HCT116 (cell line): ENCODE data around the gene NUB1. TPM values are rescaled to one million over a fixed set of nuclear protein-coding genes. Genes with fewer than 3 reads are reported as not detected.

Source experiments
- ATAC-seq: fragments of 200-7000 bp; cut with Tn5 transposase; 2 replicates; pipeline ENCODE4 v1.9.1; 2020; ENCODE audit warnings: mild to moderate bottlenecking, moderate library complexity
- BruUV-seq: library from RNA; stranded (reverse); fragments of 400-500 nt; replicated peaks from 2 replicates; lab custom pipeline; 2021; lab: Mats Ljungman, UMichigan
- CTCF ChIA-PET: fragments of 300-600 bp; sonication (Branson Sonifier 250); formaldehyde crosslinking; loops from one replicate; lab custom pipeline; 2021; ENCODE audit warnings: antibody characterized with exemption; lab: Charles Lee
- POLR2A ChIA-PET: fragments of 300-600, 350-600 bp; sonication (Branson Sonifier 250); formaldehyde crosslinking; loops from one replicate; lab custom pipeline; 2021; ENCODE audit warnings: antibody characterized with exemption; lab: Charles Lee
- RAD21 ChIA-PET, 2 experiments: fragments of 300-600 bp; sonication (Branson Sonifier 250); formaldehyde crosslinking; loops; one replicate each; lab custom pipeline; 2023; ENCODE audit warnings: low total read pairs in 2 of 2; ENCODE audit not compliant: uncharacterized antibody in 2 of 2, unreplicated experiment in 2 of 2, low non-redundant PET in 1 of 2; lab: Charles Lee
- DNase-seq: peaks from one replicate; pipeline ENCODE4 v3.0.0-alpha.2; 2010; ENCODE audit warnings: low read depth, low spot score
- H2AFZ ChIP-seq: fragments of 200-600 bp; shearing (Covaris generic), sonication (generic); 2 replicates; pipeline ENCODE4 v1.6.1; 2017; ENCODE audit warnings: low read depth, mixed run types, mixed read lengths, antibody characterized with exemption, low read length; ENCODE audit not compliant: poor library complexity, severe bottlenecking
- H3K27ac ChIP-seq: 2 replicates; pipeline ENCODE4 v1.5.1; 2012; ENCODE audit warnings: low read depth, low read length
- H3K27me3 ChIP-seq: fragments of 200-600 bp; sonication (generic); 2 replicates; pipeline ENCODE4 v1.6.1; 2016; ENCODE audit warnings: mixed run types, low read length, mixed read lengths; ENCODE audit not compliant: insufficient read depth
- H3K36me3 ChIP-seq, 2 experiments: fragments of 200-500 bp in 1 of 2; fragments of 200-600 bp in 1 of 2; sonication (Bioruptor generic) in 1 of 2; sonication (generic) in 1 of 2; 2 replicates each; pipeline versions ENCODE4 v1.5.1 to v1.6.1; 2014 to 2016; ENCODE audit warnings: low read length in 2 of 2, inconsistent platforms in 1 of 2, mixed read lengths in 1 of 2, mixed run types in 1 of 2; ENCODE audit not compliant: insufficient read depth in 2 of 2, control insufficient read depth in 1 of 2
- H3K4me1 ChIP-seq, 2 experiments: fragments of 200-600 bp in 1 of 2; sonication (generic) in 1 of 2; 2 replicates each; pipeline versions ENCODE4 v1.5.1 to v1.6.1; 2012 to 2017; ENCODE audit warnings: low read length in 2 of 2, inconsistent platforms in 1 of 2, mild to moderate bottlenecking in 1 of 2, mixed read lengths in 1 of 2, mixed run types in 1 of 2, moderate library complexity in 1 of 2; ENCODE audit not compliant: insufficient read depth in 2 of 2, control insufficient read depth in 1 of 2
- H3K4me2 ChIP-seq: fragments of 200-600 bp; sonication (generic); 2 replicates; pipeline ENCODE4 v1.6.1; 2017; ENCODE audit warnings: mixed run types, low read length, mixed read lengths
- H3K4me3 ChIP-seq, 2 experiments: fragments of 200-600 bp in 1 of 2; sonication (generic) in 1 of 2; replicated peaks in 1 of 2; 2 replicates each; pipeline ENCODE4 v1.5.1; 2011 to 2016; ENCODE audit warnings: low read length in 2 of 2, control low read depth in 1 of 2, low read depth in 1 of 2, mild to moderate bottlenecking in 1 of 2, mixed read lengths in 1 of 2, mixed run types in 1 of 2
- H3K79me2 ChIP-seq: fragments of 200-600 bp; sonication (generic); 2 replicates; pipeline ENCODE4 v1.6.1; 2017; ENCODE audit warnings: mild to moderate bottlenecking, mixed run types, low read length, moderate library complexity, mixed read lengths; ENCODE audit not compliant: insufficient read depth
- H3K9ac ChIP-seq: fragments of 200-600 bp; sonication (generic); 2 replicates; pipeline ENCODE4 v1.6.1; 2016; ENCODE audit warnings: low read length, mixed read lengths
- H3K9me2 ChIP-seq: fragments of 200-600 bp; sonication (generic), shearing (Covaris generic); 2 replicates; pipeline ENCODE4 v1.6.1; 2017; ENCODE audit warnings: mixed run types, mild to moderate bottlenecking, moderate library complexity; ENCODE audit not compliant: insufficient read depth
- H3K9me3 ChIP-seq, 2 experiments: fragments of 200-500 bp in 1 of 2; fragments of 200-600 bp in 1 of 2; sonication (Bioruptor generic) in 1 of 2; sonication (generic) in 1 of 2; 2 replicates each; pipeline ENCODE4 v1.6.1; 2014 to 2017; ENCODE audit warnings: low read length in 2 of 2, mixed read lengths in 2 of 2, inconsistent platforms in 1 of 2, low read depth in 1 of 2, mild to moderate bottlenecking in 1 of 2, mixed run types in 1 of 2, moderate library complexity in 1 of 2; ENCODE audit not compliant: control insufficient read depth in 1 of 2, insufficient read depth in 1 of 2
- H4K20me1 ChIP-seq: fragments of 200-600 bp; sonication (generic), shearing (Covaris generic); 2 replicates; pipeline ENCODE4 v1.6.1; 2017; ENCODE audit warnings: mixed run types, mild to moderate bottlenecking, moderate library complexity; ENCODE audit not compliant: insufficient read depth
- ATF3 ChIP-seq: IDR thresholded peaks from 2 replicates; pipeline ENCODE4 v1.6.1; 2012
- CBX3 ChIP-seq: IDR thresholded peaks from 2 replicates; pipeline ENCODE4 v1.6.1; 2012; ENCODE audit warnings: low read depth
- ELF1 ChIP-seq: IDR thresholded peaks from 2 replicates; pipeline ENCODE4 v1.6.1; 2012; ENCODE audit warnings: low read depth, borderline replicate concordance
- EZH2 ChIP-seq: fragments of 200-600 bp; sonication (generic); IDR thresholded peaks from 2 replicates; pipeline ENCODE4 v1.6.1; 2017; ENCODE audit warnings: antibody characterized with exemption, mixed run types
- EZH2phosphoT487 ChIP-seq: fragments of 200-600 bp; IDR thresholded peaks from 2 replicates; pipeline ENCODE4 v1.6.1; 2018; ENCODE audit warnings: antibody characterized with exemption, borderline replicate concordance
- FOSL1 ChIP-seq: IDR thresholded peaks from 2 replicates; pipeline ENCODE4 v1.6.1; 2012; ENCODE audit warnings: low read depth
- JUND ChIP-seq: IDR thresholded peaks from 2 replicates; pipeline ENCODE4 v1.6.1; 2012
- POLR2A ChIP-seq: IDR thresholded peaks from 2 replicates; pipeline ENCODE4 v1.7.0; 2011; ENCODE audit warnings: borderline replicate concordance; ENCODE audit not compliant: insufficient read depth, insufficient read length; ENCODE audit errors: extremely low read depth
- POLR2AphosphoS5 ChIP-seq: IDR thresholded peaks from 2 replicates; pipeline ENCODE4 v1.6.1; 2011; ENCODE audit warnings: mild to moderate bottlenecking, low read depth, low read length, moderate library complexity
- RAD21 ChIP-seq: IDR thresholded peaks from 2 replicates; pipeline ENCODE4 v1.6.1; 2012; ENCODE audit warnings: low read depth, mild to moderate bottlenecking
- SP1 ChIP-seq: IDR thresholded peaks from 2 replicates; pipeline ENCODE4 v1.6.1; 2012; ENCODE audit warnings: low read depth
- SRF ChIP-seq: IDR thresholded peaks from 2 replicates; pipeline ENCODE4 v1.6.1; 2012; ENCODE audit warnings: low read depth
- YY1 ChIP-seq: IDR thresholded peaks from 2 replicates; pipeline ENCODE4 v1.6.1; 2011; ENCODE audit warnings: low read length, low read depth, moderate library complexity, mild to moderate bottlenecking; ENCODE audit not compliant: insufficient replicate concordance; ENCODE audit errors: extremely low read depth
- ZFX ChIP-seq: fragments of 450-650 bp; IDR thresholded peaks from 2 replicates; pipeline ENCODE4 v1.6.1; 2017
- ZNF274 ChIP-seq: fragments of 200-500 bp; sonication (Bioruptor generic); IDR thresholded peaks from 2 replicates; pipeline ENCODE4 v1.6.1; 2014; ENCODE audit warnings: mild to moderate bottlenecking, low read depth, low read length, inconsistent platforms
- intact Hi-C: fragments of 100-400 bp; cut with micrococcal nuclease; formaldehyde crosslinking; loops from 2 replicates; pipeline ENCODE4 v1.10.0; 2022
- total RNA-seq: library from RNA; stranded (reverse); gene quantifications from one replicate; pipeline ENCODE4 v1.2.1, GENCODE V29; 2021; ENCODE audit not compliant: unreplicated experiment
- TF ChIP-seq, protein P1 (sequence below): IDR thresholded peaks from 2 replicates; pipeline ENCODE4 v1.6.1; 2011; ENCODE audit warnings: mild to moderate bottlenecking, low read length, moderate library complexity; ENCODE audit not compliant: insufficient replicate concordance; ENCODE audit errors: extremely low read depth

The NUB1 gene
- total RNA-seq, 1 experiment from 2014 or later: 44.0 TPM

- Histone ChIP-seq H3K79me2 (no peaks in the 10 kb centered on the region), H2AFZ (no peak overlapping the region), H3K27me3 (no peaks in the 10 kb centered on the region), H3K4me2 (no peak overlapping the region), H3K9me2 (no peaks in the 10 kb centered on the region), H3K9ac (no peak overlapping the region), H3K27ac (no peak overlapping the region), H3K9me3 (peaks cover 0 to 14% of the 10 kb centered on the region in 2 experiments; a peak in 1 of 4 replicates), H3K4me1 (no peaks in the 10 kb centered on the region), H3K4me3 (no peak overlapping the region), H3K36me3 (no peaks in the 10 kb centered on the region), H4K20me1 (no peaks in the 10 kb centered on the region)
- CTCF ChIA-PET: interaction anchor here (0.8 kb wide), 1 partner anchor 139 kb away, joined by 3 read pairs; no protein-coding TSS in a partner anchor
- POLR2A ChIA-PET: no interaction called here
- BruUV-seq: no TSS peak
- RAD21 ChIA-PET: no interaction called here
- TF ChIP-seq, protein P1, sequence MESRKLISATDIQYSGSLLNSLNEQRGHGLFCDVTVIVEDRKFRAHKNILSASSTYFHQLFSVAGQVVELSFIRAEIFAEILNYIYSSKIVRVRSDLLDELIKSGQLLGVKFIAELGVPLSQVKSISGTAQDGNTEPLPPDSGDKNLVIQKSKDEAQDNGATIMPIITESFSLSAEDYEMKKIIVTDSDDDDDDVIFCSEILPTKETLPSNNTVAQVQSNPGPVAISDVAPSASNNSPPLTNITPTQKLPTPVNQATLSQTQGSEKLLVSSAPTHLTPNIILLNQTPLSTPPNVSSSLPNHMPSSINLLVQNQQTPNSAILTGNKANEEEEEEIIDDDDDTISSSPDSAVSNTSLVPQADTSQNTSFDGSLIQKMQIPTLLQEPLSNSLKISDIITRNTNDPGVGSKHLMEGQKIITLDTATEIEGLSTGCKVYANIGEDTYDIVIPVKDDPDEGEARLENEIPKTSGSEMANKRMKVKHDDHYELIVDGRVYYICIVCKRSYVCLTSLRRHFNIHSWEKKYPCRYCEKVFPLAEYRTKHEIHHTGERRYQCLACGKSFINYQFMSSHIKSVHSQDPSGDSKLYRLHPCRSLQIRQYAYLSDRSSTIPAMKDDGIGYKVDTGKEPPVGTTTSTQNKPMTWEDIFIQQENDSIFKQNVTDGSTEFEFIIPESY: no peak
- TF ChIP-seq POLR2A (no peak), SRF (no peak), EZH2phosphoT487 (no peak), YY1 (no peak), ELF1 (no peak)
- ATAC-seq (no peak), DNase-seq (no peak)
- intact Hi-C loops: no loop called here
Measured at GRCh38 chr7:151309311-151309710, 32.3 kb upstream of the NUB1 start.

DNA sequence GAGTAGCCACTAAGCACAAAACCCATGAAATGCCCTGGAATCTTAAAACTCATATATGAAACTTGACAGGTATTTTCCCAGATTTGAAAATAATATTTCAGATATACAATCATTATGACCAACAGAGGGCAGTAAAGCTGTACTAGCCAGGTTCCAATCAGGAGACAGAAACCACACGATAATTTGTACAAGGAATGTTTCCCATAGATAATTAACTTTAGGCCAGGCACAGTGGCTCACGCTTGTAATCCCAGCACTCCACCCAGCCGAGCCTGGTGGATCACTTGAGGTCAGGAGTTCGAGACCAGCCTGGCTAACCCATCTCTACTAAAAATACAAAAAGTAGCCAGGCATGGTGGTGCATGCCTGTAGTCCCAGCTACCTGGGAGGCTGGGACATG, 31.0 kb upstream of the NUB1 start:
- H3K4me2 ChIP-seq: no peak overlapping the region
- H3K79me2 ChIP-seq: no peaks in the 10 kb centered on the region
- H3K27me3 ChIP-seq: no peaks in the 10 kb centered on the region
- H3K9me2 ChIP-seq: no peaks in the 10 kb centered on the region
- no peak overlapping the region for H3K9ac ChIP-seq
- no peak overlapping the region for H3K4me3 ChIP-seq
- ChIA-PET CTCF (interaction anchor here (0.6 to 1.9 kb wide), 2 partner anchors 31 to 33 kb away, joined by 3 to 5 read pairs; partner anchors contain the start of gene NUB1), POLR2A (no interaction called here), RAD21 (no interaction called here)
- peak; percentile 39; the same call in 1 of the 2 replicates for ATAC-seq
- no peaks in the 10 kb centered on the region for H3K4me1 ChIP-seq
- no peaks in the 10 kb centered on the region for H3K36me3 ChIP-seq
- H2AFZ ChIP-seq: no peak overlapping the region
- peaks cover 0 to 14% of the 10 kb centered on the region in 2 experiments; a peak in 1 of 4 replicates for H3K9me3 ChIP-seq
- H3K27ac ChIP-seq: no peak overlapping the region
- no TSS peak for BruUV-seq
- intact Hi-C loops: loop anchor here (10.0 kb wide), 1 partner anchor 444 kb away; no protein-coding TSS in a partner anchor
- DNase-seq: no peak
- no peaks in the 10 kb centered on the region for H4K20me1 ChIP-seq
- TF ChIP-seq RAD21: peak; percentile 46
- TF ChIP-seq ATF3: no peak
- no peak for TF ChIP-seq POLR2AphosphoS5
- TF ChIP-seq EZH2phosphoT487: no peak
- TF ChIP-seq ZFX: no peak
- TF ChIP-seq CBX3: 0 out of 2 replicates have a peak, but pooled peaks have one; percentile 38
- no peak for TF ChIP-seq EZH2
- no peak for TF ChIP-seq JUND
- TF ChIP-seq ZNF274: no peak
- TF ChIP-seq SP1: no peak
- no peak for TF ChIP-seq YY1
- TF ChIP-seq, protein P1: no peak
- no peak for TF ChIP-seq ELF1
- no peak for TF ChIP-seq FOSL1
